ENCODE measurements around the gene KRTAP4-1. TPM values are rescaled to one million over a fixed set of nuclear protein-coding genes. Genes with fewer than 3 reads are reported as not detected.
"Not testable (repeated sequence)": the region's sequence is repeated elsewhere in the genome, so short reads cannot be mapped to it uniquely, and the experiment has no call there.

The KRTAP4-1 gene
- total RNA-seq, result not detected

DNA sequence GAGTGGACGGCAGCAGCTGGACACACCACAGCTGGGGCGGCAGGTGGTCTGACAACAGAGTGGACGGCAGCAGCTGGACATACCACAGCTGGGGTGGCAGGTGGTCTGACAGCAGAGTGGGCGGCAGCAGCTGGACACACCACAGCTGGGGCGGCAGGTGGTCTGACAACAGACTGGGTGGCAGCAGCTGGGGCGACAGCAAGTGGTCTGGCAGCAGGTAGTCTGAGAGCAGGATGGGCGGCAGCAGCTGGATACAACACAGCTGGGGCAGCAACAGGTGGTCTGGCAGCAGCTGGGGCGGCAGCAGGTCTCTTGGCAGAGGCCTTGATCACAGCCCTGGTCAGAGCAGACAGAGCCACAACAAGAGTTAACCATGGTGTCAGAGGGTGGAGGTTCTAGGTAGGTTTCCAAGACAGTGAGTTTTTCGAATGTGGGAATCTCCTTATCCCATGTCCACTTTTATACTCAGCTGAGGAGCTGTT, at the start of gene KRTAP4-1:
TSS of gene KRTAP4-1 (minus strand) at position 432 of the 482 bp plus-strand sequence. CDS start at position 375, 57 bp downstream.
- no peaks in the 10 kb centered on the region for H3K4me1 Mint-ChIP-seq (ENCODE audit: low read depth)
- no peaks in the 10 kb centered on the region for H3K9me3 Mint-ChIP-seq
- H3K27me3 Mint-ChIP-seq (ENCODE audit: low read depth), result no peaks in the 10 kb centered on the region
- ATAC-seq (replicated peaks in 1 of 2) (no peak), DNase-seq (no peak)
- H3K27ac Mint-ChIP-seq, result no peak within 1 kb of the TSS
- no peaks in the 10 kb centered on the region for H3K36me3 Mint-ChIP-seq (ENCODE audit: insufficient read depth in 2 of 2)
- no peak within 1 kb of the TSS for H3K4me3 Mint-ChIP-seq

DNA sequence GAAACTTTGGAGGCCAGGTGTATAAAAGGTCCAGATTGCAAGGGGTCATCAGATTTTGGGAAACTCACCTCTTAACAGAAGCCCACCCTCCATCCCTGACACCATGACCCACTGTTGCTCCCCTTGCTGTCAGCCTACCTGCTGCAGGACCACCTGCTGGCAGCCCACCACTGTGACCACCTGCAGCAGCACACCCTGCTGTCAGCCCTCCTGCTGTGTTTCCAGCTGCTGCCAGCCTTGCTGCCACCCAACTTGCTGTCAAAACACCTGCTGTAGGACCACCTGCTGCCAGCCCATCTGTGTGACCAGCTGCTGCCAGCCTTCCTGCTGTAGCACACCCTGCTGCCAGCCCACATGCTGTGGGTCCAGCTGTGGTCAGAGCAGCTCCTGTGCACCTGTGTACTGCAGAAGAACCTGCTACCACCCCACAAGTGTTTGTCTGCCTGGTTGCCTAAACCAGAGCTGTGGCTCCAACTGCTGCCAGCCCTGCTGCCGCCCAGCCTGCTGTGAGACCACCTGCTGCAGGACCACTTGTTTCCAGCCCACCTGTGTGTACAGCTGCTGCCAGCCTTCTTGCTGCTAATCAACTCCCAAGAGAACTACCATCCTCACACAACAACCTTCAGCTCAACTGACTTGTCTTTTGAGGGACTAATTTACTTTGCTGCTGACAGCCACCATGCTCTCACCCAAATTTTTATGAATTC, 47.8 kb upstream of the KRTAP4-1 start, which contains the start of gene KRTAP9-3:
TSS of gene KRTAP9-3 (plus strand) at position 51 of the 707 bp plus-strand sequence. CDS start at position 104, 53 bp downstream.
- H3K4me3 Mint-ChIP-seq; DNase-seq; ATAC-seq (replicated peaks in 1 of 2); H3K9me3 Mint-ChIP-seq; H3K36me3 Mint-ChIP-seq (ENCODE audit: insufficient read depth in 2 of 2); H3K4me1 Mint-ChIP-seq (ENCODE audit: low read depth); H3K27ac Mint-ChIP-seq: not testable (repeated sequence)
- H3K27me3 Mint-ChIP-seq (ENCODE audit: low read depth), result peaks cover 25% of the 10 kb centered on the region

DNA sequence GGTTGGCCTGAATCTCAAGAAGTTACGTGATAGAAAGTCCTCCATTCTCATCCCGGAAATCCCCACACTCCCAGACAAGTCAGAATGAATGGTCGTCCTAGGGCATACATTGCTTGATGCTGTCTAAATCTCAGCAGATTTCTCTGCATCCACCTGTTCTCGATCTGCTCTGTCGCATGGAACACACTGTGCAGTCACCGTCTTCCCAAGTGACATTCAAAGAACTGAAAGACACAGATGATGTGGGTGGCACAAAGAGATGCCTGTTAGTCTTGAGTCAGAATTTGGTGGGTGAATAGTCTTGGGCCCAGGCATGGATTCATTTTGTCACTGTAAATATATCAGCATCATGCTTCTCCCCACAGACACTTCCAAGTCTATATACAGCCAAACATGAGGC, 47.0 kb upstream of the KRTAP4-1 start:
- Mint-ChIP-seq H3K4me3 (no peak overlapping the region), H3K27ac (no peak overlapping the region), H3K27me3 (ENCODE audit: low read depth) (peaks cover 25% of the 10 kb centered on the region), H3K36me3 (ENCODE audit: insufficient read depth in 2 of 2) (no peaks in the 10 kb centered on the region), H3K9me3 (no peaks in the 10 kb centered on the region), H3K4me1 (ENCODE audit: low read depth) (no peaks in the 10 kb centered on the region)
- ATAC-seq (replicated peaks in 1 of 2) (no peak), DNase-seq (no peak)

DNA sequence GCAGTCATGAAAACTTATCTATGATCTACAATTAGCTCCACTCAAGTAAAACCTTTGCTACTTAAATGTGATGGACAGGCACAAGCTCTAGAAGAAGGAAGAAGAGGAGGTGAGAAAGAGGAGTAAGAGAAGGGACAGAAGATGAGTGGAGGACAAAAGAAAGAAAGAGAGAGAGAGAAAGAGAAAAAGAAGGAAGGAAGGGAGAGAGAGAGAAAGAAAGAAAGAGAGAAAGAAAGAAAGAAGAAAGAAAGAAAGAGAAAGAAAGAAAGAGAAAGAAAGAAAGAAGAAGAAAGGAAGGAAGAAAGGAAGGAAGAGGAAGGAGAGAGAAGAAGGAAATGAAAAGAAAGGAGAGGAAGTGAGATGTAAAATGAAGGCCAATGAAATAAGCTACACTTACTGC, 45.4 kb upstream of the KRTAP4-1 start:
- Mint-ChIP-seq H3K36me3 (ENCODE audit: insufficient read depth in 2 of 2) (no peaks in the 10 kb centered on the region), H3K4me1 (ENCODE audit: low read depth) (no peaks in the 10 kb centered on the region), H3K27ac (no peak overlapping the region), H3K27me3 (ENCODE audit: low read depth) (peaks cover 20% of the 10 kb centered on the region), H3K4me3 (no peak overlapping the region), H3K9me3 (no peaks in the 10 kb centered on the region)
- no peak for DNase-seq
- no peak for ATAC-seq (replicated peaks in 1 of 2)

DNA sequence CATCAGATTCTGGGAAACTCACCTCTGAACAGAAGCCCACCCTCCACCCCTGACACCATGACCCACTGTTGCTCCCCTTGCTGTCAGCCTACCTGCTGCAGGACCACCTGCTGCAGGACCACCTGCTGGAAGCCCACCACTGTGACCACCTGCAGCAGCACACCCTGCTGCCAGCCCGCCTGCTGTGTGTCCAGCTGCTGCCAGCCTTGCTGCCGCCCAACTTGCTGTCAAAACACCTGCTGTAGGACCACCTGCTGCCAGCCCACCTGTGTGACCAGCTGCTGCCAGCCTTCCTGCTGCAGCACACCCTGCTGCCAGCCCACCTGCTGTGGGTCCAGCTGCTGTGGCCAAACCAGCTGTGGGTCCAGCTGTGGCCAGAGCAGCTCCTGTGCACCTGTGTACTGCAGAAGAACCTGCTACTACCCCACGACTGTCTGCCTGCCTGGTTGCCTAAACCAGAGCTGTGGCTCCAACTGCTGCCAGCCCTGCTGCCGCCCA, 41.9 kb upstream of the KRTAP4-1 start, which contains the start of gene KRTAP9-2:
TSS of gene KRTAP9-2 (plus strand) at position 51 of the 498 bp plus-strand sequence. CDS start at position 58, 7 bp downstream.
- not testable (repeated sequence) for H3K9me3 Mint-ChIP-seq; H3K4me3 Mint-ChIP-seq; DNase-seq; H3K27me3 Mint-ChIP-seq (ENCODE audit: low read depth); ATAC-seq (replicated peaks in 1 of 2); H3K4me1 Mint-ChIP-seq (ENCODE audit: low read depth); H3K27ac Mint-ChIP-seq; H3K36me3 Mint-ChIP-seq (ENCODE audit: insufficient read depth in 2 of 2)

- H3K27ac Mint-ChIP-seq, result no peak overlapping the region
- no peak overlapping the region for H3K4me3 Mint-ChIP-seq
- no peaks in the 10 kb centered on the region for H3K4me1 Mint-ChIP-seq (ENCODE audit: low read depth)
- no peak for ATAC-seq (replicated peaks in 1 of 2)
- H3K9me3 Mint-ChIP-seq, result no peaks in the 10 kb centered on the region
- H3K27me3 Mint-ChIP-seq (ENCODE audit: low read depth), result peaks cover 4% of the 10 kb centered on the region
- no peak for DNase-seq
- no peaks in the 10 kb centered on the region for H3K36me3 Mint-ChIP-seq (ENCODE audit: insufficient read depth in 2 of 2)
These were observed 41.3 kb upstream of the KRTAP4-1 start for GRCh38 chr17:41226051-41226450.

- DNase-seq (no peak), ATAC-seq (replicated peaks in 1 of 2) (no peak)
- Mint-ChIP-seq H3K27me3 (ENCODE audit: low read depth) (peaks cover 4% of the 10 kb centered on the region), H3K36me3 (ENCODE audit: insufficient read depth in 2 of 2) (no peaks in the 10 kb centered on the region), H3K4me3 (no peak overlapping the region), H3K27ac (no peak overlapping the region), H3K9me3 (peaks cover 2 to 3% of the 10 kb centered on the region in 2 donors), H3K4me1 (ENCODE audit: low read depth) (no peaks in the 10 kb centered on the region)
These were observed 39.1 kb upstream of the KRTAP4-1 start for GRCh38 chr17:41223821-41224220.

- H3K4me3 Mint-ChIP-seq, result no peak overlapping the region
- H3K27ac Mint-ChIP-seq, result no peak overlapping the region
- no peak for ATAC-seq (replicated peaks in 1 of 2)
These were observed 31.0 kb upstream of the KRTAP4-1 start for GRCh38 chr17:41215681-41216080.

DNA sequence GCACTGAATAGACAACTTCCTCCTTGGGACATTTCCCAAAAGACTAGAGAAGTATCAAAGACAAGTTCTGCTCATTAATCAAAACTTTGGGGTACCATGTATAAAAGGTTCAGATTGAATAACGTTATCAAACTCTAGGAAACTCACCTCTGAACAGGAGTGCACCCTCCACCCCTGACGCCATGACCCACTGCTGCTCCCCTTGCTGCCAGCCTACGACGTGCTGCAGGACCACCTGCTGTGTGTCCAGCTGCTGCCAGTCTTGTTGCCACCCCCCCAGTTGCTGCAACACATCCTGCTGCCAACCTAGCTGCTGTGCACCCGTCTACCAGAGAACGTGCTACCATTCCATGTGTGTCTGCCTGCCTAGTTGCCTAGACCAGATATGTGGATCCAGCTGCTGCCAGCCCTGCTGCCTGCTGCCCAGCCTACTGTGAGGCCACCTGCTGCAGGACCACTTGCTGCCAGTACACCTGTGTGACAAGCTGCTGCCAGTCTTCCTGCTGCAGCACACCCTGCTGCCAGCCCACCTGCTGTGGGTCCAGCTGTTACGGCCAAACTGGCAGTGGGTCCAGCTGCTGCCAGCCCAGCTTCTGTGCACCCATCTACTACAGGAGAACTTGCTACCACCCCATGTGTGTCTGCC, 27.9 kb upstream of the KRTAP4-1 start:
- H3K36me3 Mint-ChIP-seq (ENCODE audit: insufficient read depth in 2 of 2), result no peaks in the 10 kb centered on the region
- peaks cover 0 to 1% of the 10 kb centered on the region in 2 donors for H3K9me3 Mint-ChIP-seq
- no peak overlapping the region for H3K4me3 Mint-ChIP-seq
- DNase-seq (no peak), ATAC-seq (replicated peaks in 1 of 2) (no peak)
- H3K27me3 Mint-ChIP-seq (ENCODE audit: low read depth), result peaks cover 7% of the 10 kb centered on the region
- H3K27ac Mint-ChIP-seq, result no peak overlapping the region
- peaks cover 7% of the 10 kb centered on the region for H3K4me1 Mint-ChIP-seq (ENCODE audit: low read depth)

More at GRCh38 chr17:41215681-41216080, 31.0 kb upstream of the KRTAP4-1 start:
- no peak for DNase-seq
- Mint-ChIP-seq H3K9me3 (peaks cover 2 to 3% of the 10 kb centered on the region in 2 donors), H3K27me3 (ENCODE audit: low read depth) (no peaks in the 10 kb centered on the region), H3K4me1 (ENCODE audit: low read depth) (peaks cover 7% of the 10 kb centered on the region), H3K36me3 (ENCODE audit: insufficient read depth in 2 of 2) (no peaks in the 10 kb centered on the region)

DNA sequence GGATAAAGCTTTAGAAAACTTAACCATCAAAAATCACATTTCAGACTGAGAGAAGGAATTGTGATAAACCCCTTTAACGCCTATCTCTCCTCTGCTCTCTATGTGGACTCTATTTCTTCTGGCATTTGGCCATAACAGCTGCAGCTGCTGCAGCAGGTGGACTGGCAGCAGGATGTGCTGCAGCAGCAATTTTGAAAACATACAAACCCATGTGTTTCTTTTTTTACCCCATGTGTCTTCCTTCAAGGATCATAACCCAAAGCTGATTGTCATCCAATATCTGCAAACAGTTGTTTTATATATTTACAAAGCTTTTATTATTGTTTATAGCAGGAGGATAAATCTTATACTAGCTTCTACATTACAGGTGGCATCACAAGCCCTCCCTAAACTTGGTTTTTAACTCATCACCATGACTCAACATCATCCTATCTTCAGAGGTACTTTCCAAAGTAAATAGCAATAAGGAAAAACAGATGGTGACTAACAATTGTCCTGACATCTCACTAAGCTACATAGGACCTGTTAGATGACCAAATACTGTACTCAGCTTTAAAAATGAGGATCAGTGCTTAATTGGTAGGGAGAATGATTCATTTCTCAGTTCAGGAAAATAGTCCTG, 27.2 kb upstream of the KRTAP4-1 start:
- H3K27me3 Mint-ChIP-seq (ENCODE audit: low read depth), result peaks cover 7% of the 10 kb centered on the region
- ATAC-seq (replicated peaks in 1 of 2), result peak; percentile 55 to 81

DNA sequence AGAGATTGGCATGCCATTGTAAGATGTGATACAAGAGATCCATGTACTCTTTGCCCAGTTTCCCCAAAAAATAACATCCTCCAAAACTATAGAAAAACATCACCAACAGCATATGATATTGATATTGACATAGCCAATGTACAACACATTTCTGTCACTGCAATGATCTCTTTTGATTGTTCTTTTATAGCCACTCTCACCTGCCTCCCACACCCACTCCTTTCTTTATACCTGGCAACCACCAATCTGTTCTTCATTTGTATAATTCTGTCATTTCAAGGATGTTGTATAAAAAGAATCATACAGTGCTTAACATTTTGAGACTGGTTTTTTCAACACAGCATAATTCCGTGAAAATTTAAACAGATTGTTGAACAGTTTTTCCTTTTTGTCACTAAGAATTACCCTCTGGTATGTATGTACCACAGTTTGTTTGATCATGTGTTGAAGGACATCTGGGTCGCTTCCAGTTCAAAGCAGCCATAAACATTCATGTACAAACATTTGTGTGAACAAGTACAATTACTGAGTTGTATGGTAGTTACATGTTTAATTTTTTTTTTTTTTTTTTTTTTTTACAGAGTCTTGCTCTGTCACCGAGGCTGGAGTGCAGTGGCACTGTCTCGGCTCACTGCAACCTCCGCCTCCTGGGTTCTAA, 14.8 kb upstream of the KRTAP4-1 start:
- H3K36me3 Mint-ChIP-seq (ENCODE audit: insufficient read depth in 2 of 2), result no peaks in the 10 kb centered on the region
- DNase-seq, result no peak
- peaks cover 0 to 3% of the 10 kb centered on the region in 2 donors for H3K9me3 Mint-ChIP-seq
- H3K4me3 Mint-ChIP-seq, result no peak overlapping the region
- H3K27ac Mint-ChIP-seq, result no peak overlapping the region
- no peaks in the 10 kb centered on the region for H3K4me1 Mint-ChIP-seq (ENCODE audit: low read depth)
- H3K27me3 Mint-ChIP-seq (ENCODE audit: low read depth), result no peaks in the 10 kb centered on the region
- ATAC-seq (replicated peaks in 1 of 2), result no peak

More for the DNA sequence above, 27.2 kb upstream of the KRTAP4-1 start:
- H3K4me1 Mint-ChIP-seq (ENCODE audit: low read depth), result peaks cover 7% of the 10 kb centered on the region
- no peaks in the 10 kb centered on the region for H3K36me3 Mint-ChIP-seq (ENCODE audit: insufficient read depth in 2 of 2)
- H3K4me3 Mint-ChIP-seq, result no peak overlapping the region
- H3K27ac Mint-ChIP-seq, result no peak overlapping the region
- no peak for DNase-seq
- H3K9me3 Mint-ChIP-seq, result peaks cover 0 to 1% of the 10 kb centered on the region in 2 donors

- no peaks in the 10 kb centered on the region for H3K4me1 Mint-ChIP-seq (ENCODE audit: low read depth)
- no peak overlapping the region for H3K27ac Mint-ChIP-seq
- peaks cover 0 to 2% of the 10 kb centered on the region in 2 donors for H3K36me3 Mint-ChIP-seq (ENCODE audit: insufficient read depth in 2 of 2)
- H3K9me3 Mint-ChIP-seq, result peaks cover 3 to 7% of the 10 kb centered on the region in 2 donors
- ATAC-seq (replicated peaks in 1 of 2) (no peak), DNase-seq (no peak)
- no peak overlapping the region for H3K4me3 Mint-ChIP-seq
- no peaks in the 10 kb centered on the region for H3K27me3 Mint-ChIP-seq (ENCODE audit: low read depth)
These were observed 11.4 kb upstream of the KRTAP4-1 start for GRCh38 chr17:41196068-41196467.

Measured in activated T-cell treated with anti-CD3 and anti-CD28 coated beads, Interleukin-2, amount 50 U/mL, for 72 hours (primary cell).